ENCODE data around the gene GARRE1. TPM values are rescaled to one million over a fixed set of nuclear protein-coding genes. Genes with fewer than 3 reads are reported as not detected.

Gene GARRE1
- total and polyA plus RNA-seq, 2 experiments from 2014 or later: 16.0 to 20.0 TPM

DNA sequence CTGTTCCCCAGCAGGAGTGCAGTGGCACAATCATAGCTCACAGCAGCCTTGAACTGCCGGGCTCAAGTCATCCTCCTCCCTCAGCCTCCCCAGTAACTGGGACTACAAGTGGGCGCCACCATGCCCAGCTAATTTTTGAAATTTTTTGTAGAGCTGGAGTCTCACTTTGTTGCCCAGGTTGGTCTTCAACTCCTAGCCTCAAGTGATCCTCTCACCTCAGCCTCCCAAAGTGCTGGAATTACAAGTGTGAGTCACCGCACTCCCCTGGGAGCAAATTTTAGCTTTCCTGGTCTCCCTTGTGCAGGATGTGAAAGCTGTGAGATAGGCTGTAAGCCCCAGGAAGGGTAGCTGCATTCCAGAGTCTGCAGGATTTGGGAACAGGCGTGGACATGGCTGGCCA lies 5.4 kb upstream of the GARRE1 start:
- Histone ChIP-seq H3K4me2 (no peak overlapping the region), H4K20me1 (replicated peaks; ENCODE audit: insufficient read depth) (no peaks in the 10 kb centered on the region), H2AFZ (no peak overlapping the region), H3K27ac (ENCODE audit: low read depth) (no peak overlapping the region), H3K4me3 (no peak overlapping the region), H3K36me3 (ENCODE audit: insufficient read depth) (no peaks in the 10 kb centered on the region), H3K9me2 (ENCODE audit: insufficient read depth) (0 out of 2 replicates have a peak, but pooled peaks cover 6% of the 10 kb centered on the region), H3K79me2 (replicated peaks; ENCODE audit: insufficient read depth) (no peaks in the 10 kb centered on the region), H3K27me3 (ENCODE audit: insufficient read depth) (no peaks in the 10 kb centered on the region), H3K4me1 (ENCODE audit: insufficient read depth) (no peaks in the 10 kb centered on the region), H3F3A (replicated peaks; ENCODE audit: low read depth) (0 out of 2 replicates have a peak, but pooled peaks cover 3% of the 10 kb centered on the region)
- peaks cover 14% of the 10 kb centered on the region for H3K27me3 Mint-ChIP-seq (ENCODE audit: insufficient read depth, low read depth, poor library complexity)
- H3K9me3 Mint-ChIP-seq: peaks cover 2% of the 10 kb centered on the region; the same call in 2 of the 3 replicates
- H3K36me3 Mint-ChIP-seq (ENCODE audit: low read depth): no peaks in the 10 kb centered on the region; the same call in 2 of the 3 replicates
- no peak for DNase-seq (ENCODE audit: low spot score)
- peaks cover 2% of the 10 kb centered on the region; the same call in 2 of the 3 replicates for H3K4me1 Mint-ChIP-seq
- no peak overlapping the region for H3K4me3 Mint-ChIP-seq
- TF ChIP-seq, protein P1, sequence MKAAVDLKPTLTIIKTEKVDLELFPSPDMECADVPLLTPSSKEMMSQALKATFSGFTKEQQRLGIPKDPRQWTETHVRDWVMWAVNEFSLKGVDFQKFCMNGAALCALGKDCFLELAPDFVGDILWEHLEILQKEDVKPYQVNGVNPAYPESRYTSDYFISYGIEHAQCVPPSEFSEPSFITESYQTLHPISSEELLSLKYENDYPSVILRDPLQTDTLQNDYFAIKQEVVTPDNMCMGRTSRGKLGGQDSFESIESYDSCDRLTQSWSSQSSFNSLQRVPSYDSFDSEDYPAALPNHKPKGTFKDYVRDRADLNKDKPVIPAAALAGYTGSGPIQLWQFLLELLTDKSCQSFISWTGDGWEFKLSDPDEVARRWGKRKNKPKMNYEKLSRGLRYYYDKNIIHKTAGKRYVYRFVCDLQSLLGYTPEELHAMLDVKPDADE (IDR thresholded peaks at IDR 0.05): no peak
- TF ChIP-seq JUNB (IDR thresholded peaks at IDR 0.05; ENCODE audit: unreplicated experiment) (no peak), EZH2phosphoT487 (IDR thresholded peaks at IDR 0.05; ENCODE audit: unreplicated experiment) (no peak), ZNF331 (CRISPR knock-in tag; IDR thresholded peaks at IDR 0.05; ENCODE audit: low read depth) (no peak), CREB1 (CRISPR knock-in tag; IDR thresholded peaks at IDR 0.05; ENCODE audit: low read depth) (no peak), EZH2 (IDR thresholded peaks at IDR 0.05; ENCODE audit: low read depth, unreplicated experiment) (no peak), POLR2AphosphoS5 (IDR thresholded peaks at IDR 0.05; ENCODE audit: low read depth) (no peak), ZNF114 (CRISPR knock-in tag; IDR thresholded peaks at IDR 0.05) (no peak), STAT1 (IDR thresholded peaks at IDR 0.05; ENCODE audit: unreplicated experiment) (no peak), NANOG (IDR thresholded peaks at IDR 0.05; ENCODE audit: borderline replicate concordance) (no peak)
- TF ChIP-seq, protein P2, sequence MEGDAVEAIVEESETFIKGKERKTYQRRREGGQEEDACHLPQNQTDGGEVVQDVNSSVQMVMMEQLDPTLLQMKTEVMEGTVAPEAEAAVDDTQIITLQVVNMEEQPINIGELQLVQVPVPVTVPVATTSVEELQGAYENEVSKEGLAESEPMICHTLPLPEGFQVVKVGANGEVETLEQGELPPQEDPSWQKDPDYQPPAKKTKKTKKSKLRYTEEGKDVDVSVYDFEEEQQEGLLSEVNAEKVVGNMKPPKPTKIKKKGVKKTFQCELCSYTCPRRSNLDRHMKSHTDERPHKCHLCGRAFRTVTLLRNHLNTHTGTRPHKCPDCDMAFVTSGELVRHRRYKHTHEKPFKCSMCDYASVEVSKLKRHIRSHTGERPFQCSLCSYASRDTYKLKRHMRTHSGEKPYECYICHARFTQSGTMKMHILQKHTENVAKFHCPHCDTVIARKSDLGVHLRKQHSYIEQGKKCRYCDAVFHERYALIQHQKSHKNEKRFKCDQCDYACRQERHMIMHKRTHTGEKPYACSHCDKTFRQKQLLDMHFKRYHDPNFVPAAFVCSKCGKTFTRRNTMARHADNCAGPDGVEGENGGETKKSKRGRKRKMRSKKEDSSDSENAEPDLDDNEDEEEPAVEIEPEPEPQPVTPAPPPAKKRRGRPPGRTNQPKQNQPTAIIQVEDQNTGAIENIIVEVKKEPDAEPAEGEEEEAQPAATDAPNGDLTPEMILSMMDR (conservative IDR thresholded peaks at IDR 0.05; ENCODE audit: low read depth in 2 of 2): no peak
- TF ChIP-seq, protein P3, sequence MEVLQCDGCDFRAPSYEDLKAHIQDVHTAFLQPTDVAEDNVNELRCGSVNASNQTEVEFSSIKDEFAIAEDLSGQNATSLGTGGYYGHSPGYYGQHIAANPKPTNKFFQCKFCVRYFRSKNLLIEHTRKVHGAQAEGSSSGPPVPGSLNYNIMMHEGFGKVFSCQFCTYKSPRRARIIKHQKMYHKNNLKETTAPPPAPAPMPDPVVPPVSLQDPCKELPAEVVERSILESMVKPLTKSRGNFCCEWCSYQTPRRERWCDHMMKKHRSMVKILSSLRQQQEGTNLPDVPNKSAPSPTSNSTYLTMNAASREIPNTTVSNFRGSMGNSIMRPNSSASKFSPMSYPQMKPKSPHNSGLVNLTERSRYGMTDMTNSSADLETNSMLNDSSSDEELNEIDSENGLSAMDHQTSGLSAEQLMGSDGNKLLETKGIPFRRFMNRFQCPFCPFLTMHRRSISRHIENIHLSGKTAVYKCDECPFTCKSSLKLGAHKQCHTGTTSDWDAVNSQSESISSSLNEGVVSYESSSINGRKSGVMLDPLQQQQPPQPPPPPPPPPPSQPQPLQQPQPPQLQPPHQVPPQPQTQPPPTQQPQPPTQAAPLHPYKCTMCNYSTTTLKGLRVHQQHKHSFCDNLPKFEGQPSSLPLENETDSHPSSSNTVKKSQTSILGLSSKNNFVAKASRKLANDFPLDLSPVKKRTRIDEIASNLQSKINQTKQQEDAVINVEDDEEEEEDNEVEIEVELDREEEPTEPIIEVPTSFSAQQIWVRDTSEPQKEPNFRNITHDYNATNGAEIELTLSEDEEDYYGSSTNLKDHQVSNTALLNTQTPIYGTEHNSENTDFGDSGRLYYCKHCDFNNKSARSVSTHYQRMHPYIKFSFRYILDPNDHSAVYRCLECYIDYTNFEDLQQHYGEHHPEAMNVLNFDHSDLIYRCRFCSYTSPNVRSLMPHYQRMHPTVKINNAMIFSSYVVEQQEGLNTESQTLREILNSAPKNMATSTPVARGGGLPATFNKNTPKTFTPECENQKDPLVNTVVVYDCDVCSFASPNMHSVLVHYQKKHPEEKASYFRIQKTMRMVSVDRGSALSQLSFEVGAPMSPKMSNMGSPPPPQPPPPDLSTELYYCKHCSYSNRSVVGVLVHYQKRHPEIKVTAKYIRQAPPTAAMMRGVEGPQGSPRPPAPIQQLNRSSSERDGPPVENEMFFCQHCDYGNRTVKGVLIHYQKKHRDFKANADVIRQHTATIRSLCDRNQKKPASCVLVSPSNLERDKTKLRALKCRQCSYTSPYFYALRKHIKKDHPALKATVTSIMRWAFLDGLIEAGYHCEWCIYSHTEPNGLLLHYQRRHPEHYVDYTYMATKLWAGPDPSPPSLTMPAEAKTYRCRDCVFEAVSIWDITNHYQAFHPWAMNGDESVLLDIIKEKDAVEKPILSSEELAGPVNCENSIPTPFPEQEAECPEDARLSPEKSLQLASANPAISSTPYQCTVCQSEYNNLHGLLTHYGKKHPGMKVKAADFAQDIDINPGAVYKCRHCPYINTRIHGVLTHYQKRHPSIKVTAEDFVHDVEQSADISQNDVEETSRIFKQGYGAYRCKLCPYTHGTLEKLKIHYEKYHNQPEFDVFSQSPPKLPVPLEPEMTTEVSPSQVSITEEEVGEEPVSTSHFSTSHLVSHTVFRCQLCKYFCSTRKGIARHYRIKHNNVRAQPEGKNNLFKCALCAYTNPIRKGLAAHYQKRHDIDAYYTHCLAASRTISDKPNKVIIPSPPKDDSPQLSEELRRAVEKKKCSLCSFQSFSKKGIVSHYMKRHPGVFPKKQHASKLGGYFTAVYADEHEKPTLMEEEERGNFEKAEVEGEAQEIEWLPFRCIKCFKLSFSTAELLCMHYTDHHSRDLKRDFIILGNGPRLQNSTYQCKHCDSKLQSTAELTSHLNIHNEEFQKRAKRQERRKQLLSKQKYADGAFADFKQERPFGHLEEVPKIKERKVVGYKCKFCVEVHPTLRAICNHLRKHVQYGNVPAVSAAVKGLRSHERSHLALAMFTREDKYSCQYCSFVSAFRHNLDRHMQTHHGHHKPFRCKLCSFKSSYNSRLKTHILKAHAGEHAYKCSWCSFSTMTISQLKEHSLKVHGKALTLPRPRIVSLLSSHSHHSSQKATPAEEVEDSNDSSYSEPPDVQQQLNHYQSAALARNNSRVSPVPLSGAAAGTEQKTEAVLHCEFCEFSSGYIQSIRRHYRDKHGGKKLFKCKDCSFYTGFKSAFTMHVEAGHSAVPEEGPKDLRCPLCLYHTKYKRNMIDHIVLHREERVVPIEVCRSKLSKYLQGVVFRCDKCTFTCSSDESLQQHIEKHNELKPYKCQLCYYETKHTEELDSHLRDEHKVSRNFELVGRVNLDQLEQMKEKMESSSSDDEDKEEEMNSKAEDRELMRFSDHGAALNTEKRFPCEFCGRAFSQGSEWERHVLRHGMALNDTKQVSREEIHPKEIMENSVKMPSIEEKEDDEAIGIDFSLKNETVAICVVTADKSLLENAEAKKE (CRISPR knock-in tag; IDR thresholded peaks at IDR 0.05): no peak
- TF ChIP-seq, protein P4, sequence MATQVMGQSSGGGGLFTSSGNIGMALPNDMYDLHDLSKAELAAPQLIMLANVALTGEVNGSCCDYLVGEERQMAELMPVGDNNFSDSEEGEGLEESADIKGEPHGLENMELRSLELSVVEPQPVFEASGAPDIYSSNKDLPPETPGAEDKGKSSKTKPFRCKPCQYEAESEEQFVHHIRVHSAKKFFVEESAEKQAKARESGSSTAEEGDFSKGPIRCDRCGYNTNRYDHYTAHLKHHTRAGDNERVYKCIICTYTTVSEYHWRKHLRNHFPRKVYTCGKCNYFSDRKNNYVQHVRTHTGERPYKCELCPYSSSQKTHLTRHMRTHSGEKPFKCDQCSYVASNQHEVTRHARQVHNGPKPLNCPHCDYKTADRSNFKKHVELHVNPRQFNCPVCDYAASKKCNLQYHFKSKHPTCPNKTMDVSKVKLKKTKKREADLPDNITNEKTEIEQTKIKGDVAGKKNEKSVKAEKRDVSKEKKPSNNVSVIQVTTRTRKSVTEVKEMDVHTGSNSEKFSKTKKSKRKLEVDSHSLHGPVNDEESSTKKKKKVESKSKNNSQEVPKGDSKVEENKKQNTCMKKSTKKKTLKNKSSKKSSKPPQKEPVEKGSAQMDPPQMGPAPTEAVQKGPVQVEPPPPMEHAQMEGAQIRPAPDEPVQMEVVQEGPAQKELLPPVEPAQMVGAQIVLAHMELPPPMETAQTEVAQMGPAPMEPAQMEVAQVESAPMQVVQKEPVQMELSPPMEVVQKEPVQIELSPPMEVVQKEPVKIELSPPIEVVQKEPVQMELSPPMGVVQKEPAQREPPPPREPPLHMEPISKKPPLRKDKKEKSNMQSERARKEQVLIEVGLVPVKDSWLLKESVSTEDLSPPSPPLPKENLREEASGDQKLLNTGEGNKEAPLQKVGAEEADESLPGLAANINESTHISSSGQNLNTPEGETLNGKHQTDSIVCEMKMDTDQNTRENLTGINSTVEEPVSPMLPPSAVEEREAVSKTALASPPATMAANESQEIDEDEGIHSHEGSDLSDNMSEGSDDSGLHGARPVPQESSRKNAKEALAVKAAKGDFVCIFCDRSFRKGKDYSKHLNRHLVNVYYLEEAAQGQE (IDR thresholded peaks at IDR 0.05; ENCODE audit: unreplicated experiment): no peak
- no peak overlapping the region for H3K27ac Mint-ChIP-seq
- ATAC-seq: no peak

Data from GM23338 (cell line).